ENCODE results near the gene MRC2.

GRCh38 chr17:62670202-62670821 lies 42.8 kb downstream of the MRC2 start:
- TF ChIP-seq CTCF (IDR thresholded peaks at IDR 0.05; ENCODE audit: insufficient read depth, low read depth, low read length) (no peak), EZH2 (IDR thresholded peaks at IDR 0.05; ENCODE audit: insufficient read depth, low read length) (no peak)
